GM19193 (cell line): Measurements from ENCODE around the gene DPP6.

Source experiments
- POLR2A ChIP-seq: IDR thresholded peaks from 4 replicates; pipeline ENCODE4 v1.6.1; 2011; ENCODE audit not compliant: insufficient read depth, insufficient read length; ENCODE audit errors: extremely low read depth

DPP6 gene

GRCh38 chr7:154441811-154442210 is 389.6 kb downstream of the DPP6 start:
- TF ChIP-seq POLR2A: no peak

GRCh38 chr7:154442939-154443338 is 390.7 kb downstream of the DPP6 start:
- no peak for TF ChIP-seq POLR2A

- TF ChIP-seq POLR2A: no peak
Measured at GRCh38 chr7:154450451-154450850, 398.3 kb downstream of the DPP6 start.

GRCh38 chr7:154451480-154452457 is 399.6 kb downstream of the DPP6 start:
- no peak for TF ChIP-seq POLR2A

GRCh38 chr7:154463794-154464193 is 411.6 kb downstream of the DPP6 start:
- no peak for TF ChIP-seq POLR2A

GRCh38 chr7:154469652-154470051 is 417.5 kb downstream of the DPP6 start:
- TF ChIP-seq POLR2A: no peak

GRCh38 chr7:154472343-154472742 is 420.1 kb downstream of the DPP6 start:
- no peak for TF ChIP-seq POLR2A

- no peak for TF ChIP-seq POLR2A
Measured at GRCh38 chr7:154473360-154473759, 421.2 kb downstream of the DPP6 start.

- no peak for TF ChIP-seq POLR2A
Measured at GRCh38 chr7:154474903-154475520, 422.8 kb downstream of the DPP6 start.

GRCh38 chr7:154475864-154476263 is 423.7 kb downstream of the DPP6 start:
- no peak for TF ChIP-seq POLR2A

- no peak for TF ChIP-seq POLR2A
Measured at GRCh38 chr7:154480817-154481216, 428.6 kb downstream of the DPP6 start.

- no peak for TF ChIP-seq POLR2A
Measured at GRCh38 chr7:154482863-154483262, 430.7 kb downstream of the DPP6 start.

GRCh38 chr7:154484406-154484805 is 432.2 kb downstream of the DPP6 start:
- TF ChIP-seq POLR2A: no peak

- no peak for TF ChIP-seq POLR2A
Measured at GRCh38 chr7:154484943-154485342, 432.7 kb downstream of the DPP6 start.

GRCh38 chr7:154489897-154490296 is 437.7 kb downstream of the DPP6 start:
- no peak for TF ChIP-seq POLR2A

- TF ChIP-seq POLR2A: no peak
Measured at GRCh38 chr7:154493594-154493993, 441.4 kb downstream of the DPP6 start.
